ENCODE data around the gene PRKAR1B.

PRKAR1B gene

GRCh38 chr7:739983-740942 lies 13.2 kb upstream of the PRKAR1B start:
- no peak for DNase-seq (ENCODE audit: low read depth in 2 of 2)

DNA sequence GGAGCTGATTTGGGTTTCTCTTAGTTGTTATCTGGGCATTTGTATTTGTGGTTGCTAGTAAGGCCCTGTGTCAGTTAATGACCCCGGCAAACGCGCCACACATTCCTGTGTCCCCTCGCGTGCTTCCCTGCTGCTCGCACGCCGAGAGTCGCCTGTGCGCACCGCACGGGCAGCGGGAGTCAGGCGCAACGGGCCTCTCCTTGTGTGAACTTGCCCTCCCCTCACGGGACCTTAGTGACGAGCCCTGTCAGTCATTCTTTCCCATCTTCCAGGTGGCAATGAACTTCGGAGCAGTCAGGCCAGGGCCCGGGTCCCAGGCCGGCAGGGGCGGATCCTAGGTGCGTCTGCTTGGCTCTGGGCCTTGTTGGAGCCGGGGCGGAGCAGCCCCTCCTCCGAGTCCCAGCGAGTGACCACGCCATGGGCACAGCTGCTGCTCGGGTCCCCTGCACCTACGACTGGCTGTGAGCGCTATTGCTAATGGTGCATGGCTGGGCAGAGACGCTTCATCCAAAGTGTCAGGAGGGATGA lies 12.4 kb upstream of the PRKAR1B start:
- DNase-seq (ENCODE audit: low read depth in 2 of 2), result no peak

DNA sequence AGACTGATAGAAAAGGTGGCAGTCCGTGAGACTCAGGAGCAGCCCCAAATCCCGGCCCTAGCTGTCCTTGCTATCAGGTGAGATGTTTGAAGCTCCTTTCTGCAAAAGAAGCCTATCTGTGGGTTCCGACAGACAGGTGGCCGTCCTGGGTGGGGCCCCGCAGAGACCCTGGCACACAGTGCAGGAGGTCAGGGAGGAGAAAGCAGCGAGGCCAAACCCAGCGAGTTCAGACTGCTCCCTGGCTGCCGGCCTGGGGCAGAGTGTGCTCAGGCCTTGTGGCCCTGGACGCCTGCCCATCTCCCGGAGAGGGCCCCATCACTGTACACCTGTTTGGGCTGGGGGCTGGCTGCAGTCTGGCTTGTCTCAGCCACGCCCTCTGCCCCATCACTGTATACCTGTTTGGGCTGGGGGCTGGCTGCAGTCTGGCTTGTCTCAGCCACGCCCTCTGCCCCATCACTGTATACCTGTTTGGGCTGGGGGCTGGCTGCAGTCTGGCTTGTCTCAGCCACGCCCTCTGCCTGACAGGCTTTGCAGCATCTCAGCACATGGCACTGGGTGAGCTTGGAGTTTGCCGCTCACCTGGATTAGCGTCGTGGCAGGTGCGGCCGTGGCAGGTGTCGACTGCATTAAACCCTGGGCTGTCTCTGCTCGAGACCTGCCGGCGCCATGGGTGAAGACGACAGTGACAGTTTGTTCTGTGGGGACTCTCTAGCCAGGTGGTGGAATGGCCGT lies 11.8 kb upstream of the PRKAR1B start:
- no peak for DNase-seq (ENCODE audit: low read depth in 2 of 2)

GRCh38 chr7:738241-738640 lies 11.2 kb upstream of the PRKAR1B start:
- DNase-seq (ENCODE audit: low read depth in 2 of 2), result no peak

DNA sequence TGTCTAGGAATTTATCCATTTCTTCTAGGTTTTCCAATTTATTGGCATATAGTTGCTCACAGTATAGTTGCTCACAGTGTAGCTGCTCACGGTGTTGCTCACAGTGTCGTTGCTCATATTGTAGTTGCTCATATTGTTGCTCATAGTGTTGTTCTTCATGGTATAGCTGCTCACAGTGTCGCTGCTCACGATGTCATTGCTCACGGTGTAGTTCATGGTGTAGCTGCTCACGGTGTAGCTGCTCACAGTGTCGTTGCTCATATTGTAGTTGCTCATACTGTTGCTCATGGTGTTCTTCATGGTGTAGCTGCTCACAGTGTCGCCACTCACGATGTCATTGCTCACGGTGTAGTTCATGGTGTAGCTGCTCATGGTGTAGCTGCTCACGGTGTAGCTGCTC lies 7.7 kb upstream of the PRKAR1B start:
- no peak for DNase-seq (ENCODE audit: low read depth in 2 of 2)

DNA sequence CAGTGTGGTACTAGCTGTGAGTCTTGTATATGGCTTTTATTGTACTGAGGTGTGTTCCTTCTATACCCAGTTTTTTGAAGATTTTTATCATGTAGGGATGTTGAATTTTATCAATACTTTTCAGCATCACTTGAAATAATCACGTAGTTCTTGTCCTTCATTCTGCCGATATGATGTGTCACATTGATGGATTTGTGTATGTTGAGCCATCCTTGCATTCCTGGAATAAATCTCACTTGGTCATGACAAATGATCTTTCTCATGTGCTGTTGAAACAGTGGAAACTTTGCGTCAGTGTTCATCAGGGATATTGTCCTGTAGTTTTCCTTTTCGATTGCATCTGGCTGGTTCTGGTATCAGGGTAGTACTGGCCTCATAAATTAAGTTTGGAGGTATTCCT lies 7.1 kb upstream of the PRKAR1B start:
- no peak for DNase-seq (ENCODE audit: low read depth in 2 of 2)

DNA sequence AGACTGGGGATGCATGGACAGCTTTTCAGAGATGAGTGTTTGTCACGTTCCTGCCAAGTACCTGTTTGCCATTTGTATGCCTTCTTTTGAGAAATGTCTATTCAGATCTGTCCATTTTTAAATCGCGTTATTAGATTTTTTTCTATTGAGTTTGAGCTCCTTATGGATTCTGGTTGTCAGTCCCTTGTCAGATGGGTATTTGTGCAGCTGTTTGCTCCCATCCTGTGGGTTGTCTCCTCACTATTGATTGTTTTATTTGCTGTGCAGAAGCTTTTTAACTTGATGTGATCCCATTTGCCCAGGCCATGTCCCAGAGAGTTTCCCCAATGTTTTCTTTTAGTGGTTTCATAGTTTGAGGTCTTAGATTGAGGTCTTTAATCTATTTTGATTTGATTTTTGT lies 5.5 kb upstream of the PRKAR1B start:
- DNase-seq (ENCODE audit: low read depth in 2 of 2), result no peak

GRCh38 chr7:732094-732541 lies 5.0 kb upstream of the PRKAR1B start:
- peak in 1 of 2 donors; percentile 20 for DNase-seq (ENCODE audit: low read depth in 2 of 2)

- no peak for DNase-seq (ENCODE audit: low read depth in 2 of 2)
Observed at GRCh38 chr7:731440-732085, 4.5 kb upstream of the PRKAR1B start.

DNA sequence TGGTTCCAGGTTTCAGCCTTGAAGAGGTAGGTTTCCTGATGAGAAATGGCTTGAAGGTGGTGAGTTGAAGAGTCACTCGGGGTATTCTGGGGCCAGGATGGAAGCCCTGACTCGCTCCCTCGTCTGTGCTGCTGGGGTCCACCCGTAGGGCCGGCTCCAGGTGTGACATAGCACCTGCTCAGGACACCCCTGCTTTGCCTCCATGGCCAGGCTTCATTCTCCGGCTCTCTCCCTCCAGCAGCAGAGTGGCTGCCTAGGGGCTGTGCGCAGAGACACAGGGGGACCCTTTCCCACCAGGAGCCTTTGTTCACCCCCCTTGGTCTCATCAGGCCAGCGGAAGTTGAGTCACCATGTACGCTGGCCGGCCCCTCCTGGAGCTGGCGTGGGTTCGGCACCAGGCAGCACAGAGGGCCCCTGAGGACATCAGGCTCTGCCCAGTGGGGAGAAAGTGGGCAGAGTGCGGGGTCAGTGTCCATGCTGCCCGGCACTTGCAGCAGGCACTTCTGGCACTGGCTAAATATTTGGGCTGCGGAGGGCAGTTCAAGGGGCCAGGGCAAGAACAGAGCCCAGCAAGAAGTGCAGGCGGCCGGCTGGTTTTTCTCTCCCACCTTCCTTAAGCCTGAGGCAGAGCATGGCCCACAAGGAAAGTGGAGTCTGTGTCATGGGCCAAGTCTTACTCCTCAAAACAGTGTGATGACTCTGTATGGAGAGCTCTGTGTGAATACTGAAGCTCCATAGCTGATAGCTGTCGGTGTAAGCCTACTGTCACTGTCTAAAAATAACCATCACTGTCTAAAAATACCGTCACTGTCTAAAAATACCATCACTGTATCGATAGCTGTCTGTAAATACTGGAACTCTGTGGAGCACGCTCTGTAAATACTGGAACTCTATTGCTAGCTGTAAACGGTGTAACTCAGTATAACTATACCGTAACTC lies 3.7 kb upstream of the PRKAR1B start:
- DNase-seq (ENCODE audit: low read depth in 2 of 2), result no peak

- DNase-seq (ENCODE audit: low read depth in 2 of 2), result no peak
Observed at GRCh38 chr7:729140-730000, 2.3 kb upstream of the PRKAR1B start.

DNA sequence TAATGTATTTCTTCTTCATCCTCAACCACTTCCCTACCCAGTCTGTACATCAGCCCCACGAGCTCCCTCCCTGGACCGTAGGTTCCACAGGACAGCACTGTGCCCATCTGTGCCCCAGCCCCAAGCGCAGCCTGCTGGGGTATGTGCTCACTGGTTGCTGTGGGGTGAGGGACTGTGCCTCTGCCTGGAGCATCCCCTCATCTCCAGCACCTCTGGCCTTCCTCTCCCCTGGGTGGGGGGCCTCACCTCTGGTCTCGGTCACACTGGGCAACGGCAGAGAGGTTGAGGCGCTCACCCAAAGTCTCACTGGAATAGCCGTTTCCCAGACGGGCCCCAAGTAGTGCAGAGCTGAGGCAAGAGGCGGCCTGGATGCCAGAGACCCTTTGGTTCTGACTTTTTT lies 1.5 kb upstream of the PRKAR1B start:
- DNase-seq (ENCODE audit: low read depth in 2 of 2), result no peak

DNA sequence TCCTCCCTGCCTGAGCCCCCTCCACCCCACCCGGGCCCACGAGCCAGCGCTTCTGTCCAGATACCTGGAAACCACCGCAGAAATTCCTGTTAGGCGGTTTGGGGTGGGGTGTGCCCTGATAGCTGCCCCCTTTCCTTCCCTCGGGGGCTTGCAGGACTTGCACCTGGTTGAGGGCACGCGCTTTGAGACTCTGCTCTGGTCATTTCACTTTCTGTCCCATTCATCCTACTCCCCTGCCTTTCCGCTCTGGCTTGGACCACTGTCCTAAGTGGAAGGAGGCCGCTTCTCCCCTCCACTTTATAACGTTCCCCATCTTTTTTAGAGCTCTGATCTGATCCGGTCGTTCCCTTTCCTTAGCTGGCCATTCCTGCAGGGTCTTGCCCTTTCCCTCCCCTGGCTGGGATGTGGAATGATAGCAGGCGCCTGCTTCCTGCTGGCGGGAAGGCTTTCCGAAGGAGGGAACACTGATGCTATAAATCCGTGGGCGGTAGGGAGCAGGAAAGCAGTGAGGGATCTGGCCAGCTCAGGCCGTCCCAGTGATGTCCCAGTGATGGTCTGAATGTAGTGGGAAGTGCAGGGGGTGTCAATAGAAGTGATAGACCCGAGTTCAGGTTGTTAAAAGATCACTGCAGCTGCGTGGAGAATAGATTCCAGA lies 852 bp upstream of the PRKAR1B start:
- DNase-seq (ENCODE audit: low read depth in 2 of 2), result no peak

GRCh38 chr7:726854-727103 lies 302 bp downstream of the PRKAR1B start:
- DNase-seq (ENCODE audit: low read depth in 2 of 2), result peak in 1 of 2 donors; percentile 7

DNA sequence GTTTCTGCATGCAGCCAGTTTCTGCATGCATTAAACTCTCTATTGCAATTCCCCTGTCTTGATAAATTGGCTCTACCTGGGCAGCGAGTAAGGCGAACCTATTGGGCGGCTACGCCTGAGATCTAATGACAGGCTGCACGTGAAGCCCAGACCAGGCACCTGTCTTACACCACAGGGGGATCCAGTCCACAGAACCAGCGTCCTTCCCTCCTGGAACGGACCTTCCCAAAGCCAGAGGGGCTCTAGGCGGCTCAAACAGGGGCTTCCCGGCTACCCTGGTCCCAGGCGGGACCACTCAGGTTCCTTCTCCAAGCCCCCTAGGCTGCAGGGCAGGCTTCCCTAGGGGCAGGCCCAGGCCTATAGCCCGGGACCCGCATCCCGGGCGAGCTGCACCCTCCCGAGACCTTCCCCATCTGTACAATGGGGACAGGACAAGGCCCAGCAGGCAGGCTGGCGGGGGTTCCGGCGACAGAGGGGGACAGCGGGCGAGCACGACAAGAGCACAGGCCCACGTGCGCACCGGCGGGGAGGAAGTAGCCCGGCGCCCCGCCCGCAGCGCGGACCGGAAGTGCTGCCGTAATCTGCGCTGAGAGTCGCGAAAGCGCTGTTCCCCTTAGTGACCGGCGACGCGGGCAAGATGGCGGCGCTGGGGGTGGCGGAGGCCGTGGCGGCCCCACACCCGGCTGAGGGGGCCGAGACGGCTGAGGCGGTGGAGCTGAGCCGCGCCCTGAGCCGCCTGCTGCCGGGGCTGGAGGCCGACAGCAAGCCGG lies 812 bp downstream of the PRKAR1B start, which contains the start of gene DNAAF5:
DNAAF5 (plus strand) TSS at position 616 of the 770 bp plus-strand sequence; CDS start at position 638, 22 bp downstream.
- peak; percentile 74 to 87 for DNase-seq (ENCODE audit: low read depth in 2 of 2)

- no peak for DNase-seq (ENCODE audit: low read depth in 2 of 2)
Observed at GRCh38 chr7:725223-726005, 1.7 kb downstream of the PRKAR1B start.

GRCh38 chr7:724298-724697 lies 2.8 kb downstream of the PRKAR1B start:
- no peak for DNase-seq (ENCODE audit: low read depth in 2 of 2)

GRCh38 chr7:723541-723940 lies 3.5 kb downstream of the PRKAR1B start:
- DNase-seq (ENCODE audit: low read depth in 2 of 2), result no peak

Measured in stimulated activated CD4-positive, alpha-beta T cell treated with anti-CD3 and anti-CD28 coated beads, Interleukin-15, amount 100 ng/mL, for 48 hours (primary cell).